SK-N-SH (cell line): Measurements from ENCODE around the gene RPL10. TPM values are rescaled to one million over a fixed set of nuclear protein-coding genes. Genes with fewer than 3 reads are reported as not detected.

ENCODE experiments used
- CTCF ChIA-PET: fragments of 300-600, 350-600 bp; formaldehyde crosslinking; extraction: SDS; loops from one replicate; lab custom pipeline; 2021; lab: Yijun Ruan, JAX
- POLR2A ChIA-PET: fragments of 350-600 bp; sonication (Branson Sonifier 250); formaldehyde crosslinking; extraction: SDS; loops from one replicate; lab custom pipeline; 2020; ENCODE audit warnings: antibody characterized with exemption, inconsistent platforms; lab: Yijun Ruan, JAX
- DNase-seq: peaks from one replicate; pipeline ENCODE4 v3.0.0; 2012
- H2AFZ ChIP-seq: fragments of 200-600 bp; sonication (generic); 2 replicates; pipeline ENCODE4 v1.8.1; 2016; ENCODE audit warnings: antibody characterized with exemption, mild to moderate bottlenecking, low read depth
- H3F3A ChIP-seq: fragments of 200-600 bp; sonication (generic); replicated peaks from 2 replicates; pipeline ENCODE3; 2016; ENCODE audit warnings: antibody characterized with exemption, mild to moderate bottlenecking; ENCODE audit not compliant: insufficient read depth
- H3K27ac ChIP-seq, 2 experiments: fragments of 200-500 bp in 1 of 2; fragments of 200-600 bp in 1 of 2; sonication (Bioruptor generic) in 1 of 2; sonication (generic), shearing (Covaris generic) in 1 of 2; 2 replicates each; pipeline versions ENCODE4 v1.5.1 to v1.6.1; 2014 to 2016; ENCODE audit warnings: low read depth in 2 of 2, inconsistent platforms in 1 of 2, low read length in 1 of 2, mild to moderate bottlenecking in 1 of 2, mixed read lengths in 1 of 2
- H3K27me3 ChIP-seq: fragments of 200-600 bp; sonication (generic), shearing (Covaris generic); 2 replicates; pipeline ENCODE4 v1.6.1; 2016; ENCODE audit warnings: mixed run types; ENCODE audit not compliant: insufficient read depth
- H3K36me3 ChIP-seq, 2 experiments: fragments of 200-500 bp in 1 of 2; fragments of 200-600 bp in 1 of 2; sonication (Bioruptor generic) in 1 of 2; sonication (generic) in 1 of 2; replicated peaks in 1 of 2; 2 replicates each; pipeline versions ENCODE3 to v1.5.1; 2014 to 2016; ENCODE audit warnings: low read length in 1 of 2, mild to moderate bottlenecking in 1 of 2; ENCODE audit not compliant: insufficient read depth in 2 of 2, control insufficient read depth in 1 of 2
- H3K4me1 ChIP-seq, 2 experiments: fragments of 200-500 bp in 1 of 2; fragments of 200-600 bp in 1 of 2; sonication (Bioruptor generic) in 1 of 2; sonication (generic), shearing (Covaris generic) in 1 of 2; 2 replicates each; pipeline versions ENCODE4 v1.5.1 to v1.6.1; 2014 to 2016; ENCODE audit warnings: low read depth in 1 of 2, low read length in 1 of 2, mixed run types in 1 of 2; ENCODE audit not compliant: insufficient read depth in 2 of 2, control insufficient read depth in 1 of 2
- H3K4me2 ChIP-seq: fragments of 200-600 bp; sonication (generic), shearing (Covaris generic); 2 replicates; pipeline ENCODE4 v1.6.1; 2017; ENCODE audit warnings: mixed run types
- H3K4me3 ChIP-seq, 2 experiments: fragments of 200-500 bp in 1 of 2; fragments of 200-600 bp in 1 of 2; sonication (Bioruptor generic) in 1 of 2; sonication (generic), shearing (Covaris generic) in 1 of 2; 2 replicates each; pipeline versions ENCODE4 v1.5.1 to v1.8.1; 2014 to 2016; ENCODE audit warnings: low read depth in 2 of 2, inconsistent platforms in 1 of 2, low read length in 1 of 2, mild to moderate bottlenecking in 1 of 2, mixed read lengths in 1 of 2, moderate library complexity in 1 of 2
- H3K79me2 ChIP-seq: fragments of 200-600 bp; sonication (generic); 2 replicates; pipeline ENCODE4 v1.8.1; 2017; ENCODE audit warnings: mild to moderate bottlenecking; ENCODE audit not compliant: insufficient read depth
- H3K9ac ChIP-seq: fragments of 200-600 bp; sonication (generic); 2 replicates; pipeline ENCODE4 v1.6.1; 2017; ENCODE audit warnings: mixed run types
- H3K9me2 ChIP-seq: fragments of 200-600 bp; sonication (generic); 2 replicates; pipeline ENCODE4 v1.6.1; 2017; ENCODE audit warnings: mixed run types
- H3K9me3 ChIP-seq: fragments of 200-600 bp; sonication (generic); 2 replicates; pipeline ENCODE4 v1.6.1; 2017; ENCODE audit warnings: mixed run types, mild to moderate bottlenecking, moderate library complexity
- H4K20me1 ChIP-seq: fragments of 200-600 bp; sonication (generic); 2 replicates; pipeline ENCODE4 v1.6.1; 2017; ENCODE audit warnings: mild to moderate bottlenecking, mixed run types; ENCODE audit not compliant: insufficient read depth
- FOXJ3 ChIP-seq: sonication (generic); formaldehyde crosslinking; IDR thresholded peaks from 2 replicates; pipeline ENCODE4 v1.5.1; 2020; ENCODE audit warnings: mild to moderate bottlenecking, missing genetic modification reagents
- FOXM1 ChIP-seq: IDR thresholded peaks from 2 replicates; pipeline ENCODE4 v1.4.0; 2012; ENCODE audit warnings: low read depth, mild to moderate bottlenecking
- MEF2A ChIP-seq: IDR thresholded peaks from 2 replicates; pipeline ENCODE4 v1.4.0; 2012; ENCODE audit warnings: low read depth, borderline replicate concordance
- MXI1 ChIP-seq: IDR thresholded peaks from 2 replicates; pipeline ENCODE4 v1.6.1; 2012; ENCODE audit warnings: mild to moderate bottlenecking, low read depth, low read length, improper control_type of control experiment
- NFIC ChIP-seq: IDR thresholded peaks from 2 replicates; pipeline ENCODE4 v1.4.0; 2012; ENCODE audit warnings: borderline replicate concordance
- NRF1 ChIP-seq: IDR thresholded peaks from 2 replicates; pipeline ENCODE4 v1.6.1; 2012; ENCODE audit warnings: low read depth, mild to moderate bottlenecking, low read length
- PBX3 ChIP-seq: IDR thresholded peaks from 2 replicates; pipeline ENCODE4; 2012
- RAD21 ChIP-seq: IDR thresholded peaks from 2 replicates; pipeline ENCODE4 v1.6.1; 2012; ENCODE audit warnings: mild to moderate bottlenecking, low read length
- REST ChIP-seq: IDR thresholded peaks from 2 replicates; pipeline ENCODE4 v1.6.1; 2012; ENCODE audit warnings: mild to moderate bottlenecking, low read depth, low read length, moderate library complexity
- SMC3 ChIP-seq: IDR thresholded peaks from 2 replicates; pipeline ENCODE4 v1.6.1; 2012; ENCODE audit warnings: low read depth, low read length, improper control_type of control experiment
- TAF1 ChIP-seq: IDR thresholded peaks from 2 replicates; pipeline ENCODE4 v1.6.1; 2012; ENCODE audit warnings: low read depth, mild to moderate bottlenecking, low read length, moderate library complexity, borderline replicate concordance
- TEAD4 ChIP-seq: IDR thresholded peaks from 2 replicates; pipeline ENCODE4 v1.4.0; 2012; ENCODE audit warnings: mild to moderate bottlenecking, borderline replicate concordance; ENCODE audit not compliant: insufficient read depth
- USF1 ChIP-seq: IDR thresholded peaks from 2 replicates; pipeline ENCODE4 v1.4.0; 2012; ENCODE audit warnings: low read depth, borderline replicate concordance
- WGBS: methylation state at CpG from one replicate; pipeline ENCODE4 v1.1.6; 2017; ENCODE audit warnings: low lambda C conversion rate; 5-methylcytosine and 5-hydroxymethylcytosine counted together
- polyA plus RNA-seq, 3 experiments: library from polyadenylated mRNA; depleted of rRNA; stranded (reverse); fragments of >200 nt; gene quantifications; 2 replicates each; pipeline ENCODE4 v1.2.3, GENCODE V29; 2012

RPL10 gene
- polyA plus RNA-seq, 1 of the 3 experiments (the other 2 are of a cell fraction): 4,562 TPM

GRCh38 chrX:154434394-154435168 is 36.4 kb downstream of the RPL10 start:
- ChIA-PET CTCF (interaction anchor here (2.1 kb wide), 1 partner anchor 36 kb away, joined by 6 read pairs; the partner anchor contains the start of gene RPL10), POLR2A (no interaction called here)
- TF ChIP-seq TEAD4 (no peak), NFIC (no peak), MEF2A (no peak), NRF1 (no peak), REST (no peak), FOXJ3 (CRISPR knock-in tag) (no peak), TAF1 (no peak), MXI1 (no peak), RAD21 (no peak), SMC3 (no peak)
- Histone ChIP-seq H3K79me2 (peaks cover 32% of the 10 kb centered on the region), H4K20me1 (peaks cover 14% of the 10 kb centered on the region; the same call in 1 of the 2 replicates), H3F3A (no peaks in the 10 kb centered on the region), H2AFZ (no peak overlapping the region), H3K27me3 (peaks cover 9% of the 10 kb centered on the region), H3K9me3 (no peaks in the 10 kb centered on the region), H3K4me3 (no peak overlapping the region), H3K4me2 (no peak overlapping the region), H3K27ac (no peak overlapping the region), H3K9me2 (no peaks in the 10 kb centered on the region), H3K4me1 (peaks cover 0 to 18% of the 10 kb centered on the region in 2 experiments; a peak in 1 of 4 replicates), H3K36me3 (peaks cover 0 to 13% of the 10 kb centered on the region in 2 experiments), H3K9ac (no peak overlapping the region)
- no peak for DNase-seq
- WGBS: 40% methylated on average over 4 of the region's 7 CpGs

- no peaks in the 10 kb centered on the region for H3F3A ChIP-seq
- 75% methylated on average over 15 of the region's 19 CpGs for WGBS
- no peak overlapping the region for H3K4me2 ChIP-seq
- peaks cover 0 to 15% of the 10 kb centered on the region in 2 experiments for H3K36me3 ChIP-seq
- peaks cover 21% of the 10 kb centered on the region; the same call in 1 of the 2 replicates for H4K20me1 ChIP-seq
- H3K27me3 ChIP-seq: peaks cover 8% of the 10 kb centered on the region
- TF ChIP-seq FOXM1 (no peak), TAF1 (no peak), PBX3 (no peak), MXI1 (no peak), USF1 (no peak)
- TF ChIP-seq, all 33 proteins: peak for 0
- H3K4me3 ChIP-seq: no peak overlapping the region
- no peaks in the 10 kb centered on the region for H3K9me3 ChIP-seq
- no peaks in the 10 kb centered on the region for H3K9me2 ChIP-seq
- H3K27ac ChIP-seq: no peak overlapping the region
- no peak overlapping the region for H3K9ac ChIP-seq
- H3K4me1 ChIP-seq: peaks cover 0 to 16% of the 10 kb centered on the region in 2 experiments; a peak in 1 of 4 replicates
- CTCF ChIA-PET: interaction anchor here (2.1 kb wide), 1 partner anchor 36 kb away, joined by 6 read pairs; the partner anchor contains the start of gene RPL10
- POLR2A ChIA-PET: interaction anchor here (0.7 to 1.0 kb wide), 2 partner anchors 14 to 23 kb away, joined by 3 read pairs; no protein-coding TSS in a partner anchor
- H3K79me2 ChIP-seq: peaks cover 33% of the 10 kb centered on the region
- H2AFZ ChIP-seq: no peak overlapping the region
- DNase-seq: no peak
Observed at GRCh38 chrX:154435171-154435733, 37.1 kb downstream of the RPL10 start.
